ENCODE results near the gene RTN4.

RTN4 gene

DNA sequence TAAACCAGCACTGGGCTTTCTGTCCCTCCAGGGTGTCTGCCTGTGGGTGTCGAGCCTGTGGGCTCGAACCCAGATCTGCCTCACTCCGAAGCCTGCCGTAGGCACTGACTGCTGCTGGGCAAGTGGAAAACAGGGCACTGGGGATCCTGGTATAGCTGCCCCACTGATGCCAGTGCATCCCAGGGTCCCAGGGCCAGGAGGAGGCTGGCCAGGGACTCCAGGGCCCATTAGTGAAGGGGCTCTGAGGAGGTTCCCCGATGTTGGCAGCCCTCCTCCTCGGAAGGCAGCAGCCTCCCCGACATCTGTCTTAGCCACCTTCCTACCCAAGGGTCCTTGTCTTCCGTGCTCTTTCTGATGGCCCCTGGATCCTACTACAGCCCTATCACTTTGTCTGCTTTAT, 96.1 kb downstream of the RTN4 start:
- TF ChIP-seq, protein P1, sequence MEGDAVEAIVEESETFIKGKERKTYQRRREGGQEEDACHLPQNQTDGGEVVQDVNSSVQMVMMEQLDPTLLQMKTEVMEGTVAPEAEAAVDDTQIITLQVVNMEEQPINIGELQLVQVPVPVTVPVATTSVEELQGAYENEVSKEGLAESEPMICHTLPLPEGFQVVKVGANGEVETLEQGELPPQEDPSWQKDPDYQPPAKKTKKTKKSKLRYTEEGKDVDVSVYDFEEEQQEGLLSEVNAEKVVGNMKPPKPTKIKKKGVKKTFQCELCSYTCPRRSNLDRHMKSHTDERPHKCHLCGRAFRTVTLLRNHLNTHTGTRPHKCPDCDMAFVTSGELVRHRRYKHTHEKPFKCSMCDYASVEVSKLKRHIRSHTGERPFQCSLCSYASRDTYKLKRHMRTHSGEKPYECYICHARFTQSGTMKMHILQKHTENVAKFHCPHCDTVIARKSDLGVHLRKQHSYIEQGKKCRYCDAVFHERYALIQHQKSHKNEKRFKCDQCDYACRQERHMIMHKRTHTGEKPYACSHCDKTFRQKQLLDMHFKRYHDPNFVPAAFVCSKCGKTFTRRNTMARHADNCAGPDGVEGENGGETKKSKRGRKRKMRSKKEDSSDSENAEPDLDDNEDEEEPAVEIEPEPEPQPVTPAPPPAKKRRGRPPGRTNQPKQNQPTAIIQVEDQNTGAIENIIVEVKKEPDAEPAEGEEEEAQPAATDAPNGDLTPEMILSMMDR (IDR thresholded peaks at IDR 0.05; ENCODE audit: insufficient read depth, low read length, poor library complexity, severe bottlenecking), result no peak

GRCh38 chr2:54952978-54953456, 97.2 kb downstream of the RTN4 start:
- H3K4me3 ChIP-seq (replicated peaks; ENCODE audit: low read depth, low read length), result no peak overlapping the region
- H3K27me3 ChIP-seq (replicated peaks; ENCODE audit: control insufficient read depth, insufficient read depth, low read length), result no peaks in the 10 kb centered on the region
- DNase-seq (ENCODE audit: extremely low read depth, insufficient read length), result no peak
- no peaks in the 10 kb centered on the region for H3K36me3 ChIP-seq (ENCODE audit: control insufficient read depth, insufficient read depth, low read length)
- TF ChIP-seq, protein P1 (IDR thresholded peaks at IDR 0.05; ENCODE audit: insufficient read depth, low read length, poor library complexity, severe bottlenecking), result no peak

More for the DNA sequence above, 96.1 kb downstream of the RTN4 start:
- DNase-seq (ENCODE audit: extremely low read depth, insufficient read length), result no peak
- Histone ChIP-seq H3K27me3 (replicated peaks; ENCODE audit: control insufficient read depth, insufficient read depth, low read length) (no peaks in the 10 kb centered on the region), H3K4me3 (replicated peaks; ENCODE audit: low read depth, low read length) (no peak overlapping the region), H3K36me3 (ENCODE audit: control insufficient read depth, insufficient read depth, low read length) (no peaks in the 10 kb centered on the region)

- H3K36me3 ChIP-seq (ENCODE audit: control insufficient read depth, insufficient read depth, low read length), result no peaks in the 10 kb centered on the region
- no peak for DNase-seq (ENCODE audit: extremely low read depth, insufficient read length)
- H3K27me3 ChIP-seq (replicated peaks; ENCODE audit: control insufficient read depth, insufficient read depth, low read length), result no peaks in the 10 kb centered on the region
- TF ChIP-seq, protein P1 (IDR thresholded peaks at IDR 0.05; ENCODE audit: insufficient read depth, low read length, poor library complexity, severe bottlenecking), result no peak
- H3K4me3 ChIP-seq (replicated peaks; ENCODE audit: low read depth, low read length), result no peak overlapping the region
These were observed 97.8 kb downstream of the RTN4 start for GRCh38 chr2:54952425-54952824.

DNA sequence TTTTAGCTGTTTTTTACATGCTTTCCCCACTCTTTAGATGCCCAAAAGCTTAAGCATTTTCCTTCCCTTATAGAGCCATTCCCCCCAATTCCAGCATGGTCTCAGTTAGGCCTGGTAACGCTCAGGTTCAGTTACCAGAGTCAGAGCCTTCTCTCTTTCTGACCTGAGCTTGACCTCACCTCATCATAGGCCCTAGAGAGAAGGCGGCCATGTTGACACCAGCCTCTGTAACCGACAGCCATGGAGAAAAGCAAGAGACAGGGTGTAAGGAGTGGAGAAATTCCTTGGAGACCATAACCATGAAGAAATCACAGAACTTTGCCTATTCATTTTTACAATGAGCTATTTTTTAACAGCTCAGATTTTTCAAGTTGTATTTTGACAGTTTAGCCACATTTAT, 99.4 kb downstream of the RTN4 start:
- TF ChIP-seq, protein P1 (IDR thresholded peaks at IDR 0.05; ENCODE audit: insufficient read depth, low read length, poor library complexity, severe bottlenecking), result no peak
- DNase-seq (ENCODE audit: extremely low read depth, insufficient read length), result no peak
- no peaks in the 10 kb centered on the region for H3K27me3 ChIP-seq (replicated peaks; ENCODE audit: control insufficient read depth, insufficient read depth, low read length)
- no peaks in the 10 kb centered on the region for H3K36me3 ChIP-seq (ENCODE audit: control insufficient read depth, insufficient read depth, low read length)
- no peak overlapping the region for H3K4me3 ChIP-seq (replicated peaks; ENCODE audit: low read depth, low read length)

- no peak for DNase-seq (ENCODE audit: extremely low read depth, insufficient read length)
- no peaks in the 10 kb centered on the region for H3K36me3 ChIP-seq (ENCODE audit: control insufficient read depth, insufficient read depth, low read length)
These were observed 100.8 kb downstream of the RTN4 start for GRCh38 chr2:54949431-54949830.

More at GRCh38 chr2:54949431-54949830, 100.8 kb downstream of the RTN4 start:
- Histone ChIP-seq H3K27me3 (replicated peaks; ENCODE audit: control insufficient read depth, insufficient read depth, low read length) (no peaks in the 10 kb centered on the region), H3K4me3 (replicated peaks; ENCODE audit: low read depth, low read length) (no peak overlapping the region)
- TF ChIP-seq, protein P1 (IDR thresholded peaks at IDR 0.05; ENCODE audit: insufficient read depth, low read length, poor library complexity, severe bottlenecking), result no peak

Measured in GM06990 (cell line).